ENCODE data around the gene VPS16. TPM values are rescaled to one million over a fixed set of nuclear protein-coding genes. Genes with fewer than 3 reads are reported as not detected.

VPS16 gene
- total RNA-seq, 4 donors from 2014 or later: 29.2 to 42.2 (median 36.7) TPM

- peak overlapping the region in 1 of 4 donors; percentile 93 for H3K27ac ChIP-seq
- H3K27me3 ChIP-seq: peaks cover 21% of the 10 kb centered on the region
- 41 to 48% methylated on average over 9 to 17 of the region's 34 CpGs for WGBS, 2 donors (ENCODE audit: low coverage in 1 of 2)
- H3K9me3 ChIP-seq: no peaks in the 10 kb centered on the region
- TF ChIP-seq POLR2A (IDR thresholded peaks at IDR 0.05) (no peak), CTCF (IDR thresholded peaks at IDR 0.05) (no peak), POLR2AphosphoS5 (IDR thresholded peaks at IDR 0.05) (no peak), EP300 (IDR thresholded peaks at IDR 0.05; ENCODE audit: low read depth) (no peak)
- H3K4me1 ChIP-seq: peaks cover 0 to 53% (median 29%) of the 10 kb centered on the region in 4 donors
- H3K4me3 ChIP-seq: peak overlapping the region; percentile 46 to 100 (median 84)
- intact Hi-C loops (cut with DNase I; ENCODE audit: low total_unique reads) (no loop called here), in situ Hi-C loops (cut with MboI; ENCODE audit: low pct_ligation_motif_present in 1 of 4, low pct_unique_long_range_greater_than_20kb in 1 of 4, low sequenced_read_pairs in 3 of 4) (no loop called here)
- H3K36me3 ChIP-seq: no peaks in the 10 kb centered on the region
- no peak for DNase-seq
These were observed 31.3 kb downstream of the VPS16 start for GRCh38 chr20:2871661-2872458.

GRCh38 chr20:2872459-2873009 is 32.0 kb downstream of the VPS16 start:
- peak in 3 of 5 experiments; percentile 9 to 21 (median 19) for TF ChIP-seq CTCF (IDR thresholded peaks at IDR 0.05)
- no peak for TF ChIP-seq POLR2AphosphoS5 (IDR thresholded peaks at IDR 0.05)
- intact Hi-C loops (cut with DNase I; ENCODE audit: low total_unique reads) (no loop called here), in situ Hi-C loops (cut with MboI; ENCODE audit: low pct_ligation_motif_present in 1 of 4, low pct_unique_long_range_greater_than_20kb in 1 of 4, low sequenced_read_pairs in 3 of 4) (no loop called here)
- Histone ChIP-seq H3K27me3 (peaks cover 21% of the 10 kb centered on the region), H3K9me3 (no peaks in the 10 kb centered on the region), H3K36me3 (no peaks in the 10 kb centered on the region), H3K4me1 (peaks cover 0 to 54% (median 29%) of the 10 kb centered on the region in 4 donors), H3K27ac (peak overlapping the region; percentile 81 to 93 (median 89)), H3K4me3 (peak overlapping the region; percentile 46 to 100 (median 84))
- peak; percentile 77 for DNase-seq
- 0% methylated on average over 31 of the region's 49 CpGs; no CpG with 5 or more reads in 1 of the 2 donors for WGBS, 2 donors (ENCODE audit: low coverage in 1 of 2)

- TF ChIP-seq POLR2AphosphoS5 (IDR thresholded peaks at IDR 0.05) (peak; percentile 85 to 91 (median 86)), EP300 (IDR thresholded peaks at IDR 0.05; ENCODE audit: low read depth) (no peak), POLR2A (IDR thresholded peaks at IDR 0.05) (peak; percentile 75), CTCF (IDR thresholded peaks at IDR 0.05) (peak in 1 of 5 experiments; percentile 17)
- Histone ChIP-seq H3K4me3 (peak within 1 kb of the TSS; percentile 71 to 100 (median 96)), H3K27ac (peak within 1 kb of the TSS; percentile 81 to 93 (median 89)), H3K27me3 (peaks cover 21% of the 10 kb centered on the region), H3K9me3 (no peaks in the 10 kb centered on the region), H3K36me3 (no peaks in the 10 kb centered on the region), H3K4me1 (peaks cover 0 to 54% (median 29%) of the 10 kb centered on the region in 4 donors)
- intact Hi-C loops (cut with DNase I; ENCODE audit: low total_unique reads) (no loop called here), in situ Hi-C loops (cut with MboI; ENCODE audit: low pct_ligation_motif_present in 1 of 4, low pct_unique_long_range_greater_than_20kb in 1 of 4, low sequenced_read_pairs in 3 of 4) (no loop called here)
- DNase-seq: peak; percentile 94
- WGBS, 2 donors (ENCODE audit: low coverage in 1 of 2): 0% methylated on average over 37 of the region's 83 CpGs; no CpG with 5 or more reads in 1 of the 2 donors
These were observed 32.6 kb downstream of the VPS16 start, which contains the start of gene PTPRA for GRCh38 chr20:2873010-2873746. Gene PTPRA (plus strand): TSS chr20:2873481. CDS start chr20:2964278, 90,797 bp downstream.

- WGBS, 2 donors (ENCODE audit: low coverage in 1 of 2): 0% methylated on average over 12 of the region's 29 CpGs; no CpG with 5 or more reads in 1 of the 2 donors
- H3K27me3 ChIP-seq: peaks cover 21% of the 10 kb centered on the region
- in situ Hi-C loops (cut with MboI; ENCODE audit: low pct_ligation_motif_present in 1 of 4, low pct_unique_long_range_greater_than_20kb in 1 of 4, low sequenced_read_pairs in 3 of 4) (no loop called here), intact Hi-C loops (cut with DNase I; ENCODE audit: low total_unique reads) (no loop called here)
- peaks cover 0 to 57% (median 29%) of the 10 kb centered on the region in 4 donors for H3K4me1 ChIP-seq
- peak overlapping the region; percentile 81 to 93 (median 89) for H3K27ac ChIP-seq
- no peak for TF ChIP-seq CTCF (IDR thresholded peaks at IDR 0.05)
- TF ChIP-seq POLR2AphosphoS5 (IDR thresholded peaks at IDR 0.05): no peak
- no peak for TF ChIP-seq POLR2A (IDR thresholded peaks at IDR 0.05)
- TF ChIP-seq EP300 (IDR thresholded peaks at IDR 0.05; ENCODE audit: low read depth): no peak
- H3K36me3 ChIP-seq: no peaks in the 10 kb centered on the region
- no peaks in the 10 kb centered on the region for H3K9me3 ChIP-seq
- DNase-seq: peak; percentile 62
- peak overlapping the region; percentile 71 to 100 (median 96) for H3K4me3 ChIP-seq
These were observed 33.1 kb downstream of the VPS16 start for GRCh38 chr20:2873747-2874041.

Measured in transverse colon (tissue), 4 donors.